GM19468 (cell line): ENCODE data around the gene CCT4.
"Not testable (repeated sequence)": the region's sequence is repeated elsewhere in the genome, so short reads cannot be mapped to it uniquely, and the experiment has no call there.

Experiments used
- ATAC-seq: cut with Tn5 transposase; IDR thresholded peaks from one replicate; pipeline ENCODE4 v1.9.1; 2021; ENCODE audit warnings: mild to moderate bottlenecking, moderate library complexity, moderate number of reproducible peaks; ENCODE audit not compliant: unreplicated experiment; ENCODE audit errors: extremely low read depth

Gene CCT4

DNA sequence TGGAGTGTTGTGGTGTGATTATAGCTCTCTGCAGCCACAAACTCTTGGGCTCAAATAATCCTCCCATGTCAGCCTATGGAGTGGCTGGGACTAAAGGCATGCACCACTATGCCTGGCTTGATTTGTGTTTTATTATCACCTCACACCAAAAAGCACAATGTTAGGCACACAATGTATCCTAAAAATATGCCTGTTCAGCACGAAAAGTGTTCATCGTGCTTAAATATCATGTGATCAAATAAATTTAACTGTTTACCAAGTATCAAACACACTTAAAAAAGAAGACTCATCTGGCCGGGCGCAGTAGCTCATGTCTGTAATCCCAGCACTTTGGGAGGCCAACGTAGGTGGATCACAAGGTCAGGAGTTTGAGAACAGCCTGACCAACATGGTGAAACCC is 5.6 kb downstream of the CCT4 start:
- no peak for ATAC-seq

DNA sequence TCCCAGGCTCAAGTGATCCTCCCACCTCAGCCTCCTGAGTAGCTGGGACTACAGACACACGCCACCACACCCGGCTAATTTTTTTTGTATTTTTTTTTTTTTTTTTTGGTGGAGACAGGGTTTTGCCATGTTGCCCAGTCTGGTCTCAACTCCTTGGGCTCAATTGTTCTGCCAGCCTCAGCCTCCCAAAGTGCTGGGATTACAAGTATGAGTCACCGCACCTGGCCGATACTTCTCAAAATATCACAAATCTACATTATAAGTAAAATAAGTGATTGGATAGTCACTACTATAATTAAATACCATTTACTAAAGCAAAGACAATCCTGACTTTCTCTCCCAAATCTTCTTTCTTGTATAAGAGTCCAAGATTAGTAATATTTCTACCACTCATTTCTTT is 9.1 kb downstream of the CCT4 start:
- not testable (repeated sequence) for ATAC-seq

- ATAC-seq = no peak
Observed at GRCh38 chr2:61878761-61879160, 9.7 kb downstream of the CCT4 start.

GRCh38 chr2:61877571-61878245 is 10.7 kb downstream of the CCT4 start:
- no peak for ATAC-seq

DNA sequence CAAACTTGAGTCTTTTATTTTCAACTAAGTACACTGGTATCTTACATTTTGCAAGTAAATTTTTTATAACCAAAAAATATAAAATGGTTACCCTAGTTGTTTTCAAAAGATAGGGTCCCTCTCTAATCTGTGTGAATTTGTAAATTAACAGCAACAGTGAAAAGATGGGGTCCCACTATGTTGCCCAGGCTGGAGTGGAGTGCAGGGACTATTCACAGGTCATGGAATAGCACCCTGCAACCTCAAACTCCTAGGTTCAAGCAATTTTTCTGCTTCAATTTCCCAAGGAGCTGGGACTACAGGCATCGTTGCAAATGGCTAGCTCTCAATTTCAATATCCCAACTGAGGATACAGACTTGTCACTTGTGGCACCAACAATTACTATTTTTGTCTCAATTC is 12.1 kb downstream of the CCT4 start:
- no peak for ATAC-seq

DNA sequence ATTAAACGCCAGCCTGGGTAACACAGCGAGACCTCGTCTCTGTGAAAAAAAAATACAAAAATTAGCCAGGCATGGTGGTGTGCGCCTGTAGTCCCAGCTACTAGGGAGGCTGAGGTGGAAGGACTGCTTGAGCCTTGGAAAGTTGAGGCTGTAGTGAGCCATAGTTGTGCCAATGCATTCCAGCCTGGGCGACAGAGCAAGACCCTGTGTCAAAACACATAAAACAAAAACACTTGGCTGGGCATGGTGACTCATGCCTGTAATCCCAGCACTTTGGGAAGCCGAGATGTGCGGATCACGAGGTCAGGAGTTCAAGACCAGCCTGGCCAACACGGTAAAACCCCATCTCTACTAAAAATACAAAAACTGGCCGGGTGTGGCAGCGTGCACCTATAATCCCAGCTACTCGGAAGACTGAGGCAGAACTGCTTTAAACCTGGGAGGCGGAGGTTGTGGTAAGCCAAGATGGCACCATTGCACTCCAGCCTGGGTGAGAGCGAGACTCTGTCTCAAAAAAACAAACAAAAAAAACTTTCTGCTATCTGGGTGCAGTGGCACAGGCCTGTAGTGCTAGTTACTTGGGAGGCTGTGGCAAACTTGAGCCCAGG is 21.9 kb downstream of the CCT4 start:
- ATAC-seq = not testable (repeated sequence)

DNA sequence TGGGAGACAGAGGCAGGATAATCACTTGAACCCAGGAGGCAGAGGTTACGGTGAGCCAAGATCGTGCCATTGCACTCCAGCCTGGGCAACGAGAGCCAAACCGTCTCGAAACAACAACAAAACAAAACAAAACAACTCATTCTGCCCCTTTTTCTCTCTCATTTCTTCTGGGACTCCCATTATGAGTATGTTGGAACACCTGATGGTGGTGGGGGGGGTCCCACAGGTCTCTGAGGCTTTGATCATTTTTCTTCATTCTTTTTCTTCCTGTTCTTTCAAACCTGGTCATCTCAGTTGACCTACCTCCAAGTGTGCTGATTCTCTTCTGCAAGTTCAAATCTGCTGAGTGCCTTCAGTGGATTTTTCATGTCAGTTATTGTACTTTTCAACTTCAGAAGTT is 26.4 kb downstream of the CCT4 start:
- ATAC-seq = no peak

GRCh38 chr2:61857224-61857623 is 31.2 kb downstream of the CCT4 start:
- no peak for ATAC-seq

GRCh38 chr2:61855318-61855613 is 33.2 kb downstream of the CCT4 start:
- ATAC-seq = no peak

DNA sequence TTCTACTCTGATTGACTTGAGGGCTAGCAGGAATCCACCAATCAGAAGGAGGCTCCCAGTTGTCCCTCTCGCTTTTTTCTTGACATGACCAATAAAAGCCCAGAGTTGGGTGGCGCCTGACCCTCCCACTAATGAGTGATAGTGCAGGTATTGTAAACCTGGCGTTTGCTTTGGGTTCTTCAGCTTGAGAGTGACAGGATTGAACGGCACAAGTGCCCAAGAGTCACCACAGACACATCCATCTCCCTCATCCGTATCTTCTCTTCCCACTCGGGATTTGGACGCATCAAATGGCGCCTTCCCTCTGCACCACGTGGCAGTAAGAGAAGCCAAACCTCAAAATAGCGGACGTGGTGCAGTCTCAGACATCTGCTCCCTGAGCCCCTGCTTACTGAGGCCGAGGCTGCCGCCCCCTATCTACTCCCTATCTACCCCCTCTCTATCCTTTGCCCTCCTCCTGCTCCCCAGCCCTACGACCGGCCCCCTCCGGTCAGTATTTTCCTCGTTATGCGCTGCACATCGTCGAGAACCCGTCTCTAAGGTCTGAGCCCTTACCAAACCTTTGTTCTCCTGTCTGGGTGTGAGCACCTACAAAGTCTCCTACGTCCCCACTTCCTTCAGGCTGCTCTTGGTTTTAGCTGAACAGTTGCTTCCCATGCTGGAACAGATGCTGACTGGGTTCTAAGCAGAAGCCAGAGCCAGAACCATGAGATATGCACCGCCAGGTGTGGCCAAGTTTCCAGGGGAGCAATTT is 33.7 kb downstream of the CCT4 start:
- ATAC-seq = peak; percentile 94

DNA sequence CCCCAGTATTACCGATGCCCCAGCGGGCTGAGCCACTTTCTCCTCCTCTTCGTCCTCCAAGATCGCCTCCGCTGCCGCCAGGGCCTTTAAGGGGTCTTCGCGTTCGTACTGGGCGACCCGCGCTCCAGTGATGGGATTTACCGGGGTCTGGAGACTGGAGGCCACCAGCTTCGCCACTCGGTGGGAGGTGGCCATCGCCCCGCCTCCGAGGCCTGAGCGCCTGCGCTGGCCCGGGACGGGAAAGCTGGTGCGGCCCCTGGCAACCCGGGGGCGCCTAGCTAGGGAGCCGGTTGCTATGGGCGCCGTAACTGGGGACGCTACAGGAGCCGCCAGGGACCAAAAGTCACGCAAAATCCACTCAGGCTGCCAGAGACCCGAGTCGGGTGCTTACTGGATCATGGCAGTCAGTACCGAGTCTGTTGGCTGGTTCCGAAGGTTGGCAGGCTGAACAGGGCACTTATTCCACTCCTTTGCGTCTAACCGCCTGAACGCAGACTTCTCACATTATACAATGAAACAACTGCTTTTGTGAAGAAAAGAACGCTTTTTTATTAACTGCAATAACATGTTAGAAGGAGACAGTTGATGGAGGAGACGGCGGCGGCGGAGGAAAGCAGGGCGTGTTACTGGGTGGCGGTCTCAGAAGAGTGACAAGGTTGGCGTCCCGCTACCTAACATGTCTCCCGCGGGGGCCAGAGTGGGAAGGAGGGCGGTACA is 34.5 kb downstream of the CCT4 start, which contains the start of gene FAM161A:
Gene FAM161A, minus strand, starts transcription at position 214 of the 717 bp plus-strand sequence. Its CDS starts 19 bp downstream, at position 195.
- peak; percentile 46 for ATAC-seq

- ATAC-seq = peak; percentile 25
Observed at GRCh38 chr2:61853086-61853846, 35.2 kb downstream of the CCT4 start.

DNA sequence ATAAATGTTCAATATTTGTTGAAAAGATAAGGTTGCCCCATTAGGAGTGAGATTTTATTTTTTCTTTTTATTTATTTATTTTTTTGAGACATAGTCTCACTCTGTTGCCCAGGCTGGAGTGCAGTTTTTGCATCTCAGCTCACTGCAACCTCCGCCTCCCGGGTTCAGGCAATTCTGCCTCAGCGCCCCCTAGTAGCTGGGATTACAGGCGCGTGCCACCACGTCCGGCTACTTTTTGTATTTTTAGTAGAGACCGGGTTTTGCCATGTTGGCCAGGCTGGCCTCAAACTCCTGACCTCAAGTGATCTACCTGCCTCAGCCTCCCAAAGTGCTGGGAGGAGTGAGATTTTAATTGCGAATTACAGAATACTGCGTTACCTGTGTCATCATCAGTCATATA is 37.2 kb downstream of the CCT4 start:
- ATAC-seq = not testable (repeated sequence)

DNA sequence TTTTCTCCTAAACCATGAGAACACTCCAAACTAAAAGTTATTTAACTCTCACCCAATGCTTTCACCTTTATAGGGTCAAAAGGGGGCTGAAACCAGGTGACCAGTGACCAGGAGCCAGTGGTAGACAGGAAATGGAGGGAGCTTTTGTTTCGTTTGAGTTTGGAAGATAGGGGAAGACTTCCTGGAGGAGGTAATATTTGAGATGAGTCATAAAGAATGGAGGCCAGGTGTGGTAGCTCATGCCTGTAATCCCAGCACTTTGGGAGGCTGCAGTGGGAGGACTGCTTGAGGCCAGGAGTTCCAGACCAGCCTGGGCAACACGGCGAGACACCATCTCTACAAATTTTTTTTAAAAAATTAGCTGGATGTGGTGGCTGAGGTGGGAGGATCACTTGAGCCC is 43.1 kb downstream of the CCT4 start:
- no peak for ATAC-seq

DNA sequence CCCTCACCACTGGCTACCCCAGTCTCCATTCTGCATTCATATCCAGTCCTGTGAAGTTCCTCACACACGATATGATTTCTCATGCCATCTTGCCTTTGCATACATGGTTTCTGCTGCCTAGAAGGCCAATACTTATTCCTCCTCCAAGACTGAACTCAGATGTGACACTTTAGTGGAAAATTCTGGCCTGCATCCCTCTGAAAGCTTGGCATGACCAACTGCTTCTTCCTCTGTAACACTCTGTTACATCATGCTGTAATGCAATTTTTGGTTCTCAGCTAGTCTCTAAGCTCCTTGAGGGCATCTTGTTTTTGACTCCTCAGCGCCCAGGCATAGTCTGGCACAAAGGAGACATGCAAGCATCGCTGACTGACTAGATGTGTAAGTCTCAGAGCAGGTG is 47.2 kb downstream of the CCT4 start:
- ATAC-seq = no peak

DNA sequence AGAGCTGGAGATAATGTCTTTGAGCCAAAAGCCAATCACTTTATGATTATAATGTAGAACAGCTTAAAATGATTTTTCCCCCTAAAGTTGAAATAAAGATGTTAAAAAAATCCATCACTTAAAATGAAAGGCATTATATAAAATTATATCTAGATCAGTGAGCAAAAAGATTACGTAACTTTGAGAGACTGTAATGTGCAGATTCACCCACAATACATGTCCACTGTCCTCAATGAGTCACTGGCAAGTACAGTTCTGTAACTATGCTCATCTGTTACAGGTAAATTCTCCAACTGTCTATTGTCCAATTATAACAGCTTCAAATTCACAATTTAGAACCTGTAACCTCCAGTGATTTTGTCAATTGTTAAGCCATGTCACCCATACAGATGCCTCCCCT is 53.6 kb downstream of the CCT4 start:
- no peak for ATAC-seq

DNA sequence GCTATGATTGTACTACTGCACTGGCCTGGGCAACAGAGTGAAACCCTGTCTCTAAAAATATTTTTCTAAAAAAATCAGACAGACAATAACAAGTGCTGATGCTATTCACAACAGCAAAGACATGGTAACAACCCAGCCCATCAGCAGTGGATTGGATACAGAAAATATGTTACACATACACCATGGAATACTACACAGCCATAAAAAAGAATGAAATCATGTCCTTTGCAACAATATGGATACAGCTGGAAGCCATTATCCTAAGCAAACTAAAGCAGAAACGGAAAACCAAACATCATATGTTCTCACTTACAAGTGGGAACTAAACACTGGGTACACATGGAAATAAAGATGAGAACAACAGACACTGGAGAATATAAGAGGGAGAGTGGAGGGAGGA is 54.5 kb downstream of the CCT4 start:
- no peak for ATAC-seq

DNA sequence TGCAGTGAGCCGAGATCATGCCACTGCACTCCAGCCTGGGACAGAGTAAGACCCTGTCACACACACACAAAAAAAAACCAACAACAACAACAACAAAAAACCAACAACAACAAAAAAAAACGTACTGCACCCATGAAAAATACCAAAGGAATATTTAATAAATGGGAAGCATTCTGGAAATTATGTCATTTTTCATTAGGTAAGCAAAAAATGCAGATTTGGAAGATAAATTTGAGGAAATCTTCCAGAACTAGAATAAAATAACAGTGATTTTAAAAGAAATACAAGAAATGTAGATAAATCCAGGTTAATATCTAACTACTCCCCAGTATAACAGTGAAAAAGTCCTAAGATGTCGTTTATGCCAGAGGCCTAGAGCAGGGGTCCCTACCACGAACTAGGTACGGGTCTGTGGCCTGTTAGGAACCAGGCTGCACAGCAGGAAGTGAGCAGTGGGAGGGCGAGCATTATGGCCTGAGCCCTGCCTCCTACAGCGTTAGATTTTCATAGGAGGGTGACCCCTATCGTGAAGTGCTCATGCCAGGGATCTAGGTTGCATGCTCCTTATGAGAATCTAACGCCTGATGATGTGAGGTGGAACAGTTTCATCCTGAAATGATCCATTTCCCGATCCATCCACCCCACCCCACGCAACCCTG is 56.1 kb downstream of the CCT4 start:
- no peak for ATAC-seq

GRCh38 chr2:61822255-61822654 is 66.2 kb downstream of the CCT4 start:
- no peak for ATAC-seq
